HepG2 (cell line): ENCODE data around the gene ALPI.

Experiments used
- CTCF ChIP-seq: sonication (generic); formaldehyde crosslinking; IDR thresholded peaks from 2 replicates; pipeline ENCODE4 v1.5.0; 2020; ENCODE audit warnings: mild to moderate bottlenecking, missing genetic modification reagents, moderate library complexity
- GTF2F1 ChIP-seq: fragments of 150-350 bp; IDR thresholded peaks from 2 replicates; pipeline ENCODE4 v1.6.1; 2014; ENCODE audit warnings: low read length
- SALL1 ChIP-seq: sonication (generic); formaldehyde crosslinking; IDR thresholded peaks from 2 replicates; pipeline ENCODE4 v1.8.0; 2022; ENCODE audit warnings: mild to moderate bottlenecking, missing genetic modification reagents
- TAF1 ChIP-seq: sonication (generic); formaldehyde crosslinking; IDR thresholded peaks from 2 replicates; pipeline ENCODE4 v1.4.0; 2020; ENCODE audit warnings: missing genetic modification reagents
- ZMAT3 ChIP-seq: sonication (generic); formaldehyde crosslinking; conservative IDR thresholded peaks from 2 replicates; pipeline ENCODE4 v1.7.0; 2021; ENCODE audit warnings: missing genetic modification reagents
- ZNF296 ChIP-seq: sonication (generic); formaldehyde crosslinking; conservative IDR thresholded peaks from 2 replicates; pipeline ENCODE4 v1.5.0; 2020; ENCODE audit warnings: mild to moderate bottlenecking, missing genetic modification reagents

DNA sequence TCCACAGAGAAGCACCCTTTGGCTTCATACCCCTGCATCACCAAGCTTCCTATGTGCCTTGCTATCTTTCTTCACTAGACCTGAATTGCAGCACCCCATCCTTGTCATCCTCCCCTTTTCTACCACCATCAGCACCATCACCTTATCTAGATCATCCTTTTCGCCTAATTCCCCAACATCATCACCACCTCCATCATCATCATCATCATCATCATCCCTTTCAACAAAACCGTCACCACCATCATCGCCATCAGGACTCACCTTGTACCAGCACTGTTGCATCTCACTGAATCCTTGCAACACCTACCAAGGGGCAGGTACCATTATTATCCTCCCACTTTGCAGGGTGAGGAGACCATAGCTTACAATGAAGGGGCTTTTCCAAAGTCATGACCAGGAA is 42.5 kb downstream of the ALPI start:
- no peak for TF ChIP-seq ZNF296
- no peak for TF ChIP-seq ZMAT3 (CRISPR knock-in tag)
- TF ChIP-seq TAF1 (CRISPR knock-in tag) = no peak
- no peak for TF ChIP-seq SALL1 (CRISPR knock-in tag)
- no peak for TF ChIP-seq CTCF (CRISPR knock-in tag)
- TF ChIP-seq GTF2F1 = no peak
